ENCODE results near the gene CHRNB2.

Gene CHRNB2

GRCh38 chr1:154614247-154614646, 46.7 kb downstream of the CHRNB2 start:
- DNase-seq = no peak

DNA sequence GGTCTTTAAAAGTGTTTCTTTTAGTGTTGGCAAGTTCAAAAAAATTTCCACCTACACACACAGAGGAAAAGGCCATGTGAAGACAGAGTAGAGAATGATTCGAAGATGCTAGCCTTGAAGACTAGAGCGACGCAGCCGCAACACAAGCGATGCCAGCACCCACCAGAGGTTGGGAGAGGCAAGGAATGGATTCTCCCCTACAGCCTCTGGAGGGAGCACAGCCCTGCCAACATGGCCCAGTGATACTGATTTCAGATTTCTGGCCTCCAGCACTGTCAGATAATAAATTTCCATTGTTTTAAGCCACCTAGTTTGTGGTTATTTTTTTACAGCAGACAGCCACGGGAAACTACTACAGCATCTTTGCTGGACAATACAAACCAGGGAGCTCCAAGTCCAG, 47.3 kb downstream of the CHRNB2 start:
- DNase-seq = no peak

DNA sequence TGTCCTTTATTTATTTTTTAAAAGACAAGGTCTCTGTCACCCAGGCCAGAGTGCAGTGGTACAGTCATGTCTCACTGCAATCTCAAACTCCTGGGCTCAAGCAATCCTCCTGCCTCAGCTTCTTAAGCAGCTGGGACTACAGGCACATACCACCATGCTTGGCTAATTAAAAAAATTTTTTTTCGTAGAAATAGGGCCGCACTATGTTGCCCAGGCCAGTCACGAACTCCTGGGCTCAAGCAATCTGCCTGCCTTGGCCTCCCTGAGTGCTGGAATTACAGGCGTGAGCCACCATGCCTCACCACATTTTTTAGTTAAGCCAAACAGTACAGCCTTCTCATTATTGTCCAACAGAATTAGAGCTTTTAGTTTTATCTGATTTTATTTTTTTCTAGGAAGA, 47.8 kb downstream of the CHRNB2 start:
- DNase-seq = no peak

DNA sequence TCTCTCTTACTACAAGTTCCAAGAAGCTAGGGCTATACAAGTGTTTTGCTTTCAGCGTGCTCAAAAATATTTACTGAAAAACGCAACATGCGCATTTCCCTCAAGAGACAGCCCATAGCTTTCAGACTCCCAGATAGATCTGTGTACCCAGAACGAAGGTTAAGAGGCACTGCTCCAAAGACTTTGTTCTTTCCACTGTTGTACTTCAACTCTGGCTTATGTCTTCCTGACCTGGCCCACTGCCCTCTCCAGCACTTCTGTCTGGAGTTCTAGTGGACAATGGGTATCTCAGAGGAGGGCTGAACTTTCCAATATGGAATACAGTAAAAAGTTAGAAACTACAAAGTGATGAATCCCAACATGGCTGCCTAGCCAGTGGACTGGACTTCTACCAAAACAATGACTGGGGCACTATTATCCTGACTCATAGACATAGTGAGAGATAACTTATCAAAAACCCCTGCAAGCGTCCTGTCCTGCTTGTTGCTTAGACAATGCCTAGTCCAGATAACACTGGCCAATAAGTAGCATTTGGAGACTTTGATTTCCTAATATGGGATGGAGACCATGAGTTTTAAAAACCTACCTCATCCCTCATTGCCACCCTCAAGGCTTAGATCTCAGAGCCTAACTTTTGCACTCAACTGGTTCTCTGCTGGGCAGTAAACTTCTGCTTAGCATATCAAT, 49.2 kb downstream of the CHRNB2 start:
- no peak for DNase-seq

- DNase-seq = no peak
Observed at GRCh38 chr1:154619181-154619948, 51.8 kb downstream of the CHRNB2 start.

DNA sequence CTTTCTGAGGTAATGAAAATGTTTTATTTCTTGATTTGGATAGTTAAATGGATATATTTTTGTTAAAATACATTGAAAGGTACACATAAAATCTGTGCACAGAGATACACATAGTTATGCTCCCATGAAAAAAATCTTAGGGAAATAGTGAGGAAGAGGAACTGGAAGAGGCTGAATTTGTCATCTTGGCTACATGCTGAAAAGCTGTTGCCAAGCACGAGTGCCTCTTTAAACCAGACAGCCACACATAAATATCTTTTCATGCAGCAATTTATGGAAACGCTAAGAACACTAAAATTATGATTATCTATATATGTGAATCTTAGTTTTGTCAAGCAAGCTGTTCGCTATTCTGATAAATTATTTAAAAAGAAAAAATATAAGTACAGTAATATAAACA, 53.2 kb downstream of the CHRNB2 start:
- no peak for DNase-seq

DNA sequence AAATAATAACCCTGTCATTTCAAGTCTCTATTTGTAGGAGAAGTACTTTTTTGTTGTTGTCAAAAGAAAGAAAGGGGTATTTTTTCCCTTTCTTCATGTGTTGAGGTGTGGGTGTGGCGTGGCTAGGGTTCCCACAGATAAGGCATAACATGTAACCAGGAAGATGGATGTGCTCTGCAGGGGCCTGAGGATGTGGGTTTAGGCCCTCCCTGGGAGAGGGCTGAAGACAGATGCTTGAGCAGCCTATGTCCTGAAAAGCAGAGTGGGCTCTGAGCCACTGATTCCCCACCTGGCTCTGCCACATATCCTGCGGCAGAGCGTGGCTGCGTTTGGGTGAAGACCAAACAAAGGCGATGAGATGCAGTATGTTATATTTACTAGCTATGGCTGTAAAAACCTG, 54.3 kb downstream of the CHRNB2 start:
- no peak for DNase-seq

DNA sequence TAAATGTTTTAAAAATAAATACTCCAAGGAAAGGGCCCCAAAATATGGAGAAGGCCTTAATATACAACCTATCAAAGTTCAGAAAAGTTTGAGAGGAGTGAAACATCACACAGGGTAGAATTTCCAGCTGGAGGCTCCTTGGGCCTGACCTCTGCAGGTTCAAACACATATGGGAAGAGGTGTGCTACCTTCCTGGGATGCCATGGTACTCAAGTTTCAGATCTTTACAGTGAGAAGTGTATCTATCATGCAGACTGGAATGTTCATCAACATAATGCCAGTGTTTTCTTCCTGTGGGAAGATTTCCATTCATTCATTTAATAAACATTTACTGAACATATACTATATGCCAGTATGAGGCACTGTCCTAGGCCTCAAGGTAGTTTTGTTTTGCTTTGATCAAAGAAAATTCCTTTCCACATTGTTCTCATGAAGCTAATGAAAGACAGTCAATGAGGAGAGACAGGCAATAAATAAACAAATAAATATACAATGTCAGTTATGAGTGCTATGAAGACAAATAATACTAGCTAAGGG, 55.0 kb downstream of the CHRNB2 start:
- DNase-seq = no peak

GRCh38 chr1:154623358-154623757, 55.8 kb downstream of the CHRNB2 start:
- DNase-seq = no peak

- DNase-seq = no peak
Observed at GRCh38 chr1:154624746-154625643, 57.4 kb downstream of the CHRNB2 start.

GRCh38 chr1:154626456-154627256, 59.1 kb downstream of the CHRNB2 start:
- DNase-seq = peak; percentile 45

DNA sequence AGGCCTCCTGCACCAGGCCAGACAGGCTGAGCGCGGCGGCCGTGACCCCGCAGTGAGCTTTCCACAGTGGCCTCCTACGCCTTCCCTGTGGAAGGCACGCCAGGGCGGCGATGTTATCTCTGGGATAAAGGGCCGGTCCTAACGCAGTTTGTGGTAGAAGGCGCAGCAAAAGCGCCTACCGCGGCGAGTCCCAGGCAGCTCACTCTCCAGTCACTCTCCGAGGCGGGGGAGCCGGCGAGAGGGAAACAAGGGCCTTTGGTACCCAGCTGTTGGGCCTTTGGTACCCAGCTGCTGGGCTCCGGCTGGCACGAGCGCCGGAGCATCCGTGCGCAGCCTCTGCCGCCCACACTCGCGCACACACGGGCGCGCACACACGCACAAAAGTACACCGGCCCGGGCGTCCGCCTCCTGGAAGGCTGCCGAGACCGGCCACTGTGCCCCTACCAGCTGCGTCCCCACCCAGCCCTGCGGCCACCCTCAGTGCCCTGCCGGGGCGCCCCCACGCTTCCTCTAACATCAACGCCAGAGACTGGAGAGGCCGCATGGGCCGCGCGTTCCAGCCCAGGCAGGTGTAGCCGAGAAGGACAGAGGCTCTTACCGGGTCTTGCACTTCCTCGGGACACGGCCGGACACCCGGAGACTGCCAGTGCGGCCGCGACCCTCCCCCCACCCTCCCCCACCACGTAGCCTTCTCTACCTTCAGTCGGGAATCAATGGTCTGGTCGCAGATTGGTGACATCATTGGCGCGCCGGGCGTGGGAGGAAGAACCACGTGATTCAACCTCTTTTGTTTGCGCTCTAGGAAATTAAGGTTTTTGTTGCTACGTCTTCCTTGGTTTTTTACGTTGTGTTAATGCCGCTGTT, 59.9 kb downstream of the CHRNB2 start:
- peak; percentile 92 for DNase-seq

- no peak for DNase-seq
Observed at GRCh38 chr1:154628121-154628405, 60.5 kb downstream of the CHRNB2 start.

DNA sequence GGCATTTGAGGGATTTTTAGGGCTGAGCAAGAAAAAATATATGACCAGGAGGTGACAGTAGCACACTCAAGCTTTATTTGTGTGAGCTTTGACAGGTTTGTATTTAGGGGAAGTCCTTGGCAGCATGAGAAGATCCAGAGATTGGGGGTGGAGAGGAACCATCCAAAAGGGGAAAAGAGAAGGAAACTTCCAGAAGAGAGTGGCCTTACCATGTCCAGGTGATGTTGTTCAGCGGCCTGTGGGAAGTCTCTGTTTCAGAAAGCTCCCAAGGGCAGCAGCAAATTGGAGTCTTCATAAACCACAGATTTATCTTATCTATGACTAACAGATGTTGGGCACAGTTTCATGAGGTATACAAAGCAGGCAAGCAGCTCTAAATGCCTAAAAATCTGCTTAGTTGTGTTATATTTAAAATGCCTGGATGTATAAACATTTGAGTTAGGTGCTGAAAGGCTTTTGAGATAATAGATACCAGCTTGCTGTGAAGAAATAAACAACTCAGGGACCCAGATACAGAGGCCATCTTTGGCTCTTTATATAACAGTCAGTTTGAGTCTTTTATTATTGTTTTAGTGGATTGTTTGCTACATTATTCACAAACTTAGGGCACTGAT, 61.6 kb downstream of the CHRNB2 start:
- no peak for DNase-seq
